Caco-2 (cell line): Measurements from ENCODE around the gene CDH20. TPM values are rescaled to one million over a fixed set of nuclear protein-coding genes. Genes with fewer than 3 reads are reported as not detected.

ENCODE experiments used
- BruUV-seq: library from RNA; stranded (reverse); fragments of 400-500 nt; replicated peaks from 2 replicates; lab custom pipeline; 2021; lab: Mats Ljungman, UMichigan
- CTCF ChIA-PET: fragments of 300-600 bp; sonication (Branson Sonifier 250); formaldehyde crosslinking; loops from one replicate; lab custom pipeline; 2022; ENCODE audit warnings: antibody characterized with exemption; lab: Charles Lee
- POLR2A ChIA-PET: fragments of 300-600 bp; sonication (Branson Sonifier 250); formaldehyde crosslinking; loops from one replicate; lab custom pipeline; 2022; ENCODE audit warnings: antibody characterized with exemption; lab: Charles Lee
- DNase-seq, 2 experiments: peaks; one replicate each; pipeline versions ENCODE4 v3.0.0 to v3.0.0-alpha.2; 2020 to 2022
- H3K27me3 ChIP-seq: replicated peaks from 2 replicates; pipeline ENCODE4 v1.6.0; 2011; ENCODE audit warnings: low read length; ENCODE audit not compliant: control insufficient read depth, insufficient read depth
- H3K36me3 ChIP-seq: 2 replicates; pipeline ENCODE4 v1.5.1; 2011; ENCODE audit warnings: low read length; ENCODE audit not compliant: control insufficient read depth, insufficient read depth
- H3K4me1 ChIP-seq: fragments of 250-450 bp; sonication (Bioruptor Pico); 2 replicates; pipeline ENCODE4 v1.5.1; 2020; ENCODE audit warnings: mild to moderate bottlenecking
- H3K4me3 ChIP-seq: 2 replicates; pipeline ENCODE4 v1.5.1; 2011; ENCODE audit warnings: low read depth, mild to moderate bottlenecking, control low read depth, low read length
- H3K9me3 ChIP-seq: fragments of 250-450 bp; sonication (Bioruptor Pico); 2 replicates; pipeline ENCODE4 v1.5.1; 2020; ENCODE audit warnings: mild to moderate bottlenecking, moderate library complexity
- H3K27ac Mint-ChIP-seq: one replicate; pipeline ENCODE4 v1.8.0; 2022; ENCODE audit warnings: mixed read lengths; ENCODE audit not compliant: unreplicated experiment
- H3K27me3 Mint-ChIP-seq: one replicate; pipeline ENCODE4 v1.8.0; 2022; ENCODE audit warnings: mixed read lengths; ENCODE audit not compliant: insufficient read depth, unreplicated experiment
- H3K36me3 Mint-ChIP-seq: one replicate; pipeline ENCODE4 v1.8.0; 2022; ENCODE audit warnings: mild to moderate bottlenecking, mixed read lengths; ENCODE audit not compliant: insufficient read depth, unreplicated experiment
- H3K4me1 Mint-ChIP-seq: one replicate; pipeline ENCODE4 v1.8.0; 2022; ENCODE audit warnings: low read depth, mixed read lengths; ENCODE audit not compliant: unreplicated experiment
- H3K4me3 Mint-ChIP-seq: one replicate; pipeline ENCODE4 v1.8.0; 2022; ENCODE audit warnings: mild to moderate bottlenecking, moderate library complexity, mixed read lengths; ENCODE audit not compliant: unreplicated experiment
- H3K9me3 Mint-ChIP-seq: one replicate; pipeline ENCODE4 v1.8.0; 2022; ENCODE audit warnings: mixed read lengths; ENCODE audit not compliant: unreplicated experiment
- intact Hi-C: fragments of 100-400 bp; cut with micrococcal nuclease; formaldehyde crosslinking; loops from one replicate; pipeline ENCODE4 v1.10.0; 2022; ENCODE audit not compliant: unreplicated experiment
- total RNA-seq: library from RNA; stranded (reverse); gene quantifications from 2 replicates; pipeline ENCODE4 v1.2.3, GENCODE V29; 2022
- TF ChIP-seq, protein P1 (sequence below), 2 experiments: fragments of 200-600 bp in 1 of 2; IDR thresholded peaks; 1 replicate in 1 of 2; 2 replicates in 1 of 2; pipeline versions ENCODE4 v1.5.1 to v1.8.0; 2011 to 2022; ENCODE audit warnings: antibody characterized with exemption in 1 of 2, control low read depth in 1 of 2, inconsistent platforms in 1 of 2, low read depth in 1 of 2, low read length in 1 of 2, mild to moderate bottlenecking in 1 of 2, moderate library complexity in 1 of 2; ENCODE audit not compliant: insufficient read depth in 1 of 2, severe bottlenecking in 1 of 2, unreplicated experiment in 1 of 2

Gene CDH20
- total RNA-seq, 1 experiment from 2014 or later, result not detected

DNA sequence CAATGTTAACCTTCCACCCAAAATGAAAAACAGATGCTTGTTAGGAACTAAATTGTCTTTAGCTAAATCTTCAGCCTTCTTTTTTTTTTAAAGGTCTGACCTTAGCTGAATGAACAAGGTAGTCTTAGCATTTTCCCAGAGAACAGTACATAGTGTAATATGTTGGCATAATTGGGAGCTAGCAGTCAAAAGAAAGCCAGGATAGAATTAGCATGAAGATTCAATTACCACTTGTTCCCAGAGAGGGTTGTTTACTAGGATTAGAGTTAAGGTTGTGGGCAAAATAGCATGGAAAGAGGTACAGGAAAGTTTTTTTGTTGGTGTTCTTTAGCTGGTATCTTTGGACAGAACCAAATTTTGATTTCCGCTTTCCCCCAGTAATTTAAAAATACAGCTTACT lies 6.9 kb downstream of the CDH20 start:
- no peak overlapping the region for H3K4me3 ChIP-seq
- no peaks in the 10 kb centered on the region for H3K36me3 ChIP-seq
- DNase-seq, result no peak
- Mint-ChIP-seq H3K36me3 (no peaks in the 10 kb centered on the region), H3K27me3 (no peaks in the 10 kb centered on the region), H3K4me3 (no peak overlapping the region), H3K4me1 (no peaks in the 10 kb centered on the region), H3K9me3 (no peaks in the 10 kb centered on the region), H3K27ac (no peak overlapping the region)
- TF ChIP-seq, protein P1, sequence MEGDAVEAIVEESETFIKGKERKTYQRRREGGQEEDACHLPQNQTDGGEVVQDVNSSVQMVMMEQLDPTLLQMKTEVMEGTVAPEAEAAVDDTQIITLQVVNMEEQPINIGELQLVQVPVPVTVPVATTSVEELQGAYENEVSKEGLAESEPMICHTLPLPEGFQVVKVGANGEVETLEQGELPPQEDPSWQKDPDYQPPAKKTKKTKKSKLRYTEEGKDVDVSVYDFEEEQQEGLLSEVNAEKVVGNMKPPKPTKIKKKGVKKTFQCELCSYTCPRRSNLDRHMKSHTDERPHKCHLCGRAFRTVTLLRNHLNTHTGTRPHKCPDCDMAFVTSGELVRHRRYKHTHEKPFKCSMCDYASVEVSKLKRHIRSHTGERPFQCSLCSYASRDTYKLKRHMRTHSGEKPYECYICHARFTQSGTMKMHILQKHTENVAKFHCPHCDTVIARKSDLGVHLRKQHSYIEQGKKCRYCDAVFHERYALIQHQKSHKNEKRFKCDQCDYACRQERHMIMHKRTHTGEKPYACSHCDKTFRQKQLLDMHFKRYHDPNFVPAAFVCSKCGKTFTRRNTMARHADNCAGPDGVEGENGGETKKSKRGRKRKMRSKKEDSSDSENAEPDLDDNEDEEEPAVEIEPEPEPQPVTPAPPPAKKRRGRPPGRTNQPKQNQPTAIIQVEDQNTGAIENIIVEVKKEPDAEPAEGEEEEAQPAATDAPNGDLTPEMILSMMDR (IDR thresholded peaks at IDR 0.05; ENCODE audit: insufficient read depth in 1 of 2, low read depth in 1 of 2, low read length in 1 of 2, severe bottlenecking in 1 of 2, unreplicated experiment in 1 of 2), result no peak
- H3K4me1 ChIP-seq, result no peaks in the 10 kb centered on the region
- ChIA-PET POLR2A (no interaction called here), CTCF (interaction anchor here (0.5 kb wide), 1 partner anchor 846 kb away, joined by 3 read pairs; no protein-coding TSS in a partner anchor)
- intact Hi-C loops, result no loop called here
- no TSS peak for BruUV-seq
- H3K27me3 ChIP-seq, result no peaks in the 10 kb centered on the region
- H3K9me3 ChIP-seq, result no peaks in the 10 kb centered on the region

GRCh38 chr18:61348230-61348629 lies 15.0 kb downstream of the CDH20 start:
- intact Hi-C loops, result no loop called here
- CTCF ChIA-PET, result no interaction called here
- TF ChIP-seq, protein P1 (IDR thresholded peaks at IDR 0.05; ENCODE audit: insufficient read depth in 1 of 2, low read depth in 1 of 2, low read length in 1 of 2, severe bottlenecking in 1 of 2, unreplicated experiment in 1 of 2), result no peak
- Mint-ChIP-seq H3K27me3 (peaks cover 14% of the 10 kb centered on the region), H3K27ac (no peak overlapping the region), H3K4me1 (no peaks in the 10 kb centered on the region), H3K36me3 (no peaks in the 10 kb centered on the region), H3K9me3 (no peaks in the 10 kb centered on the region), H3K4me3 (no peak overlapping the region)
- DNase-seq, result no peak
- Histone ChIP-seq H3K27me3 (no peaks in the 10 kb centered on the region), H3K4me1 (no peaks in the 10 kb centered on the region), H3K9me3 (no peaks in the 10 kb centered on the region), H3K36me3 (no peaks in the 10 kb centered on the region), H3K4me3 (no peak overlapping the region)
- BruUV-seq, result no TSS peak
- POLR2A ChIA-PET, result no interaction called here

DNA sequence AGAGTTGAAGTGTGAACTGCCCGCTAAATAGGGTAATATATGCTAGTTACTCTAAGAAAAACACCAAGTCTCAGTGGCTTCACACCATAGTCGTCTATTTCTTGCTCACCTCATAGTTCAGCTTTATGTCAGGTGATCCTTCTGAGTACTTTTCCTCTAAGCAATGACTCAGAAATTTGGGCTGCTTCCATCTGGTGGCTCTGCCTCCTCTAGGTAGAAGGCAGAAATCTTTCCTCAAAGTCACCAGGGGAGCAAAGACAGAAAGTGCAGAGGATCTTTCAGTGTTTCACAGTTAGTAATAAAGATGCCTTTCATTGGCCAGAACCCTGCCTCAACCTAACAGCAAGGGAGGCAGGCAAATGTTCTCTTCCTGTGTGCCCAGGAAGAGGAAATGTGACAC lies 17.3 kb downstream of the CDH20 start:
- CTCF ChIA-PET, result no interaction called here
- no peak overlapping the region for H3K27ac Mint-ChIP-seq
- intact Hi-C loops, result no loop called here
- H3K36me3 Mint-ChIP-seq, result no peaks in the 10 kb centered on the region
- TF ChIP-seq, protein P1 (IDR thresholded peaks at IDR 0.05; ENCODE audit: insufficient read depth in 1 of 2, low read depth in 1 of 2, low read length in 1 of 2, severe bottlenecking in 1 of 2, unreplicated experiment in 1 of 2), result no peak
- no peaks in the 10 kb centered on the region for H3K9me3 Mint-ChIP-seq
- no peaks in the 10 kb centered on the region for H3K4me1 Mint-ChIP-seq
- Histone ChIP-seq H3K4me3 (no peak overlapping the region), H3K9me3 (no peaks in the 10 kb centered on the region), H3K4me1 (no peaks in the 10 kb centered on the region), H3K36me3 (no peaks in the 10 kb centered on the region), H3K27me3 (no peaks in the 10 kb centered on the region)
- no peak overlapping the region for H3K4me3 Mint-ChIP-seq
- H3K27me3 Mint-ChIP-seq, result peaks cover 14% of the 10 kb centered on the region
- POLR2A ChIA-PET, result no interaction called here
- no TSS peak for BruUV-seq
- no peak for DNase-seq
